Hepatocyte (in vitro differentiated cells): ENCODE results near the gene REXO1. TPM values are rescaled to one million over a fixed set of nuclear protein-coding genes. Genes with fewer than 3 reads are reported as not detected.

Source experiments
- DNase-seq: peaks from one replicate; pipeline ENCODE4 v3.0.0-alpha.2; 2016; ENCODE audit warnings: low spot score
- H2AFZ ChIP-seq: fragments of 200-600 bp; sonication (generic); 2 replicates; pipeline ENCODE4 v1.6.0; 2016; ENCODE audit warnings: antibody characterized with exemption, mild to moderate bottlenecking
- H3K27ac ChIP-seq: fragments of 200-600 bp; sonication (generic); 2 replicates; pipeline ENCODE4 v1.5.1; 2016; ENCODE audit warnings: mild to moderate bottlenecking
- H3K27me3 ChIP-seq: fragments of 200-600 bp; sonication (generic); 2 replicates; pipeline ENCODE4 v1.6.1; 2016
- H3K36me3 ChIP-seq: fragments of 200-600 bp; sonication (generic); replicated peaks from 2 replicates; pipeline ENCODE4 v1.5.1; 2016; ENCODE audit warnings: low read depth; ENCODE audit not compliant: insufficient read depth
- H3K4me1 ChIP-seq: fragments of 200-600 bp; sonication (generic); 2 replicates; pipeline ENCODE4 v1.5.1; 2016; ENCODE audit warnings: mild to moderate bottlenecking, moderate library complexity; ENCODE audit not compliant: insufficient read depth
- H3K4me2 ChIP-seq: fragments of 200-600 bp; sonication (generic); 2 replicates; pipeline ENCODE4 v1.6.0; 2016
- H3K4me3 ChIP-seq: fragments of 200-600 bp; sonication (generic); 2 replicates; pipeline ENCODE4 v1.5.1; 2016; ENCODE audit warnings: mild to moderate bottlenecking
- H3K79me2 ChIP-seq: fragments of 200-600 bp; sonication (generic); 2 replicates; pipeline ENCODE4 v1.6.0; 2017; ENCODE audit warnings: mild to moderate bottlenecking
- H3K9me2 ChIP-seq: fragments of 200-600 bp; sonication (generic); replicated peaks from 2 replicates; pipeline ENCODE4 v1.6.0; 2017; ENCODE audit warnings: mild to moderate bottlenecking; ENCODE audit not compliant: insufficient read depth
- H3K9me3 ChIP-seq: fragments of 200-600 bp; sonication (generic); 2 replicates; pipeline ENCODE4 v1.5.1; 2016; ENCODE audit warnings: low read depth, mild to moderate bottlenecking
- H4K20me1 ChIP-seq: fragments of 200-600 bp; sonication (generic); 2 replicates; pipeline ENCODE4 v1.6.0; 2016; ENCODE audit warnings: mild to moderate bottlenecking; ENCODE audit not compliant: insufficient read depth, poor library complexity, severe bottlenecking
- CTCF ChIP-seq: fragments of 200-600 bp; sonication (generic); IDR thresholded peaks from 2 replicates; pipeline ENCODE4 v1.5.1; 2016; ENCODE audit warnings: antibody characterized with exemption, mild to moderate bottlenecking; ENCODE audit not compliant: poor library complexity
- EZH2 ChIP-seq: fragments of 200-600 bp; sonication (generic); IDR thresholded peaks from 2 replicates; pipeline ENCODE4 v1.6.1; 2016; ENCODE audit warnings: antibody characterized with exemption, mild to moderate bottlenecking, borderline replicate concordance
- EZH2phosphoT487 ChIP-seq: fragments of 200-600 bp; sonication (generic); IDR thresholded peaks from one replicate; pipeline ENCODE4 v1.6.1; 2018; ENCODE audit warnings: antibody characterized with exemption, mild to moderate bottlenecking, low read depth, moderate library complexity; ENCODE audit not compliant: unreplicated experiment, severe bottlenecking
- WGBS: methylation state at CpG from one replicate; pipeline ENCODE4 v1.1.6; 2016; ENCODE audit warnings: low lambda C conversion rate; ENCODE audit errors: missing lambda C conversion rate; 5-methylcytosine and 5-hydroxymethylcytosine counted together
- polyA plus RNA-seq: library from polyadenylated mRNA; unstranded; fragments of >200 nt; fragmentation: Nextera tagmentation; extraction: Ambion mirVana; gene quantifications from 2 replicates; pipeline ENCODE4 v1.2.1, GENCODE V29; 2016
- total RNA-seq: library from RNA; depleted of rRNA; stranded (reverse); fragments of >200 nt; gene quantifications from 2 replicates; pipeline ENCODE4 v1.2.3, GENCODE V29; 2014

The REXO1 gene
- total and polyA plus RNA-seq, 2 experiments from 2014 or later: 13.4 to 22.8 TPM

DNA sequence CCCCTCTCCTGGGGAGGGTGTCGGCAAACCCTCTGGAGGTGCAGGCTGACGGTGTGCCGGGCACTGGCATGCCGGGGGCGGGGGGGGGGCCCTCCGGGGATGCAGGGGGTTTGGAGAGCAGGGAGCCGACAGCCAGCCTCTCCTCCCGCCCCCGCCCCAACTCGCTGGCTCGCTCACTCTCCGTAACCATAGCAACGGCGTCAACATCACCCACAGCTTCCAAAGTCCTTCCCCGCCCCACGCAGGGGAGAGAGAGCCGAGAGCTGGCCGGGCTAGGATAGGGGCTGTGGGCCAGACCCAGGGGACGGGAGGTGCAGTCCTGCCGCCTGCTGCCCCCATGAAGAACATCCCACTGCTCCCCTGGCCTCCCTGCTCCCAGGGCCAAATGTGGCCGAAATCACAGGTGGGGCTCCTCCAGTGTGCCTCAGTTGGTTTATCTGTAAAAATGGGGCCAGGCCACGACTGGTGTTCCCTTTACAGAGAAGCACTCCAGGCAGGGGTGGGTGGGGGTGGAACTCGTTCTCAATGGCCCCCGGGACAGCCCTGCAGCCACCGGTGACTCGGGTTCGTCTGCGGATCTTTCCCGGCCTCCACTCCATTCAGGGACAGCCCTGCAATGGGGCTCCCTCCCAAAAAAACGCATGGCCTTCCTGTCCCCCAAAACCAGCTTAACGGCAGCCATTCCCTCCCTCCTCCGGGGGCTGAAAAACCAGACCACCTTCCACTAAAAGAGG is 11.9 kb upstream of the REXO1 start:
- Histone ChIP-seq H4K20me1 (peaks cover 42% of the 10 kb centered on the region), H2AFZ (no peak overlapping the region), H3K79me2 (peaks cover 66% of the 10 kb centered on the region), H3K27me3 (no peaks in the 10 kb centered on the region), H3K9me2 (no peaks in the 10 kb centered on the region), H3K4me2 (peak overlapping the region; percentile 98), H3K4me3 (no peak overlapping the region), H3K4me1 (peaks cover 72% of the 10 kb centered on the region), H3K9me3 (no peaks in the 10 kb centered on the region), H3K36me3 (no peaks in the 10 kb centered on the region), H3K27ac (no peak overlapping the region)
- peak; percentile 94 for DNase-seq
- WGBS: 28% methylated on average over 23 of the region's 32 CpGs
- TF ChIP-seq EZH2phosphoT487: no peak
- no peak for TF ChIP-seq EZH2
- TF ChIP-seq CTCF: no peak

DNA sequence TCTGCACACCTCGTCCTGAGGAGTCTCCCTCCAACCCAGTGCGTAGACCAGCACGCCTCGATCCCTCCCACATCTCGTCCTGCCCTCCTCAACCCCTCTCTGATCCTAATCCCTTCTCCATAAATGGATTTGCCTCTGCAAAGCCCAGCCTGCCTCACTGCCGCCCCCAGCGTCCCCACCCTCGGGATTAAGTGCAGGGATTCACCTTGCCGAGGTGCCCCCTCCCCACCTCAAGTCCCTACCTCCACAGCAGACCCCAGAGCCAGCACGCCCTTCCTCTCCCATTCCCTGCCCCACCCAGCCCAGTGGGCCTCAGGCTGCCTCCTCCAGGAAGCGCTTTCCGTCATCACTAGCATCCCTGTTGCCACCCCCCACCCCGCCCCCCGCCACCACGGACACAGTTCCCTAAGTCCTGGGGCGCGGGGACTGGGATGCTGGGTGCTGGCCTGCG is 11.1 kb upstream of the REXO1 start:
- Histone ChIP-seq H3K9me3 (no peaks in the 10 kb centered on the region), H3K4me2 (peak overlapping the region; percentile 98), H3K27me3 (no peaks in the 10 kb centered on the region), H3K79me2 (peaks cover 75% of the 10 kb centered on the region), H3K36me3 (no peaks in the 10 kb centered on the region), H2AFZ (no peak overlapping the region), H3K4me1 (peaks cover 72% of the 10 kb centered on the region), H4K20me1 (peaks cover 42% of the 10 kb centered on the region), H3K9me2 (no peaks in the 10 kb centered on the region), H3K4me3 (no peak overlapping the region), H3K27ac (peak overlapping the region; percentile 28)
- TF ChIP-seq EZH2phosphoT487: no peak
- no peak for TF ChIP-seq CTCF
- TF ChIP-seq EZH2: no peak
- DNase-seq: no peak
- 56% methylated on average over 3 of the region's 18 CpGs for WGBS

DNA sequence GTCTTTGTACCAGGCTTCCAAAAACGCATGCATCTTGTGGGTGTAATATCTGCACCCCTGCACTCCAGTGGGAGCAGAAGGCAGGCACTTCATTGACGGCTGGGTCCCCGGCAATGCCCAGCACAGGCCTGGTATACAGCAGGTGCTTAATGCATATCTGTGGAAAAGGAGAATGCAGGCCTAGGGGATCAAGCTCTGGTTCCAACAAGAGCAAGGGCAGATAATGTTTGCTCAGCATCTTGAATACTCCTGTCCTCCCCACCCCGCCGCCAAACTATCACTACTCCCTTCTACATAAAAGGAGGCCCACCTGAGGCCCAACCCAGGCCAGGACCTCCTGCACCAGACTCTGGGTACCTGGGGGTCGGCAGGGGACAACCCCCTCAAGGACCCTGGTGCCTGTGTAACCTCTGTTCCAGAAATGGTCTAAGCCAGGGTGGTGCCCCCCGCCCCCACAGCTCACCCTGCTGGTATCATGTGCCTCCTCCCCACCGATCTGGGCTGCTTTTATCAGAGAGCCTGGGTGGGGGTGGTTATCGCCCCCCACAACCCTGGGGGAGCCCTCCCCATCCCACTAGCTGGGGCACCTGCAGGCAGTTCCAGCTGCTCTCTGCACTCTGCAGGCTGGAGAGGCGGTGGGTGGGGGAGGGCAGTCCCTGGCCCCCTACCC is 10.3 kb upstream of the REXO1 start:
- peak overlapping the region; percentile 97 for H3K27ac ChIP-seq
- H3K79me2 ChIP-seq: peaks cover 83% of the 10 kb centered on the region
- no peaks in the 10 kb centered on the region for H3K9me2 ChIP-seq
- no peaks in the 10 kb centered on the region for H3K36me3 ChIP-seq
- no peaks in the 10 kb centered on the region for H3K9me3 ChIP-seq
- TF ChIP-seq CTCF (no peak), EZH2 (no peak), EZH2phosphoT487 (no peak)
- H3K4me2 ChIP-seq: peak overlapping the region; percentile 83
- H3K4me1 ChIP-seq: peaks cover 74% of the 10 kb centered on the region
- no peak overlapping the region for H2AFZ ChIP-seq
- H3K27me3 ChIP-seq: no peaks in the 10 kb centered on the region
- H3K4me3 ChIP-seq: no peak overlapping the region
- peaks cover 42% of the 10 kb centered on the region for H4K20me1 ChIP-seq
- 97% methylated on average over 7 of the region's 10 CpGs for WGBS
- DNase-seq: no peak
